Panc1 (cell line): ENCODE data around the gene YIPF4.

Experiments used
- POLR2AphosphoS5 ChIP-seq: IDR thresholded peaks from 2 replicates; pipeline ENCODE4 v1.6.1; 2012; ENCODE audit warnings: mild to moderate bottlenecking, low read depth, low read length, moderate library complexity
- REST ChIP-seq, 2 experiments: IDR thresholded peaks; 2 replicates each; pipeline ENCODE4 v1.6.1; 2011 to 2012; ENCODE audit warnings: low read depth in 2 of 2, control low read depth in 1 of 2, low read length in 1 of 2, mild to moderate bottlenecking in 1 of 2, moderate library complexity in 1 of 2; ENCODE audit not compliant: insufficient read depth in 1 of 2
- TF ChIP-seq, protein P1 (sequence below): fragments of 450-650 bp; IDR thresholded peaks from 2 replicates; pipeline ENCODE4 v1.5.1; 2017; ENCODE audit warnings: mild to moderate bottlenecking

DNA sequence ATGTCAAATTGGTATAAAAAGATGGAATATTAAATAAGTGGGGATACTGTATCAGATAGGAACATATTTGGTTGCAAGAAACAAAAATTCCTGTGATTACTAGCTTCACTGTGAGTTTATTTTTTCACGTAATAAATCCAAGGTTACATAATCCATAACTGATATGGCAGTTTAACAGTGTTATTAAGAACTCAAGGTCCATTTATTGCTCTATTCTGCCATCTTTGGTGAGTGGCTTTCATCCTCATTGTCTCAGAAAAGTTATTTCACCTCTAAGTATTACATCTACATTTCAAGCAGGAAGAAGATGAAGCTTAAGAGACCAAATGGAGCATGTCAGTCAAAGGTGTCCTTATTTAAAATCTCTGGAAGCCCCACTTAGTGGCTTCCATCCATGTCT is 37.2 kb downstream of the YIPF4 start:
- TF ChIP-seq, protein P1, sequence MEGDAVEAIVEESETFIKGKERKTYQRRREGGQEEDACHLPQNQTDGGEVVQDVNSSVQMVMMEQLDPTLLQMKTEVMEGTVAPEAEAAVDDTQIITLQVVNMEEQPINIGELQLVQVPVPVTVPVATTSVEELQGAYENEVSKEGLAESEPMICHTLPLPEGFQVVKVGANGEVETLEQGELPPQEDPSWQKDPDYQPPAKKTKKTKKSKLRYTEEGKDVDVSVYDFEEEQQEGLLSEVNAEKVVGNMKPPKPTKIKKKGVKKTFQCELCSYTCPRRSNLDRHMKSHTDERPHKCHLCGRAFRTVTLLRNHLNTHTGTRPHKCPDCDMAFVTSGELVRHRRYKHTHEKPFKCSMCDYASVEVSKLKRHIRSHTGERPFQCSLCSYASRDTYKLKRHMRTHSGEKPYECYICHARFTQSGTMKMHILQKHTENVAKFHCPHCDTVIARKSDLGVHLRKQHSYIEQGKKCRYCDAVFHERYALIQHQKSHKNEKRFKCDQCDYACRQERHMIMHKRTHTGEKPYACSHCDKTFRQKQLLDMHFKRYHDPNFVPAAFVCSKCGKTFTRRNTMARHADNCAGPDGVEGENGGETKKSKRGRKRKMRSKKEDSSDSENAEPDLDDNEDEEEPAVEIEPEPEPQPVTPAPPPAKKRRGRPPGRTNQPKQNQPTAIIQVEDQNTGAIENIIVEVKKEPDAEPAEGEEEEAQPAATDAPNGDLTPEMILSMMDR = no peak
- no peak for TF ChIP-seq REST (IDR thresholded peaks at IDR 0.05; ENCODE audit: insufficient read depth in 1 of 2, low read depth in 2 of 2, low read length in 1 of 2)
- TF ChIP-seq POLR2AphosphoS5 = no peak
